ENCODE measurements around the gene PPP1R1C.

Gene PPP1R1C

GRCh38 chr2:182142062-182142461 is 156.4 kb downstream of the PPP1R1C start:
- DNase-seq (ENCODE audit: extremely low read depth, low read depth) = no peak
- no peak for TF ChIP-seq CTCF (IDR thresholded peaks at IDR 0.05; ENCODE audit: low read depth, low read length)

GRCh38 chr2:182144041-182144775 is 158.6 kb downstream of the PPP1R1C start:
- no peak for TF ChIP-seq CTCF (IDR thresholded peaks at IDR 0.05; ENCODE audit: low read depth, low read length)
- DNase-seq (ENCODE audit: extremely low read depth, low read depth) = no peak

GRCh38 chr2:182144776-182145165 is 159.1 kb downstream of the PPP1R1C start:
- no peak for DNase-seq (ENCODE audit: extremely low read depth, low read depth)

GRCh38 chr2:182148344-182148743 is 162.7 kb downstream of the PPP1R1C start:
- DNase-seq (ENCODE audit: extremely low read depth, low read depth) = no peak
- TF ChIP-seq CTCF (IDR thresholded peaks at IDR 0.05; ENCODE audit: low read depth, low read length) = no peak

More at GRCh38 chr2:182144776-182145165, 159.1 kb downstream of the PPP1R1C start:
- no peak for TF ChIP-seq CTCF (IDR thresholded peaks at IDR 0.05; ENCODE audit: low read depth, low read length)

GRCh38 chr2:182163878-182164277 is 178.2 kb downstream of the PPP1R1C start:
- no peak for TF ChIP-seq CTCF (IDR thresholded peaks at IDR 0.05; ENCODE audit: low read depth, low read length)
- no peak for DNase-seq (ENCODE audit: extremely low read depth, low read depth)

GRCh38 chr2:182164686-182165085 is 179.0 kb downstream of the PPP1R1C start:
- DNase-seq (ENCODE audit: extremely low read depth, low read depth) = no peak
- TF ChIP-seq CTCF (IDR thresholded peaks at IDR 0.05; ENCODE audit: low read depth, low read length) = no peak

- no peak for TF ChIP-seq CTCF (IDR thresholded peaks at IDR 0.05; ENCODE audit: low read depth, low read length)
- no peak for DNase-seq (ENCODE audit: extremely low read depth, low read depth)
Measured at GRCh38 chr2:182165202-182165601, 179.5 kb downstream of the PPP1R1C start.
